Measurements from ENCODE around the gene LCT. TPM values are rescaled to one million over a fixed set of nuclear protein-coding genes. Genes with fewer than 3 reads are reported as not detected.

LCT gene
- total and polyA plus RNA-seq, 3 experiments from 2014 or later, result 0.29 to 0.48 TPM; not detected in 1

DNA sequence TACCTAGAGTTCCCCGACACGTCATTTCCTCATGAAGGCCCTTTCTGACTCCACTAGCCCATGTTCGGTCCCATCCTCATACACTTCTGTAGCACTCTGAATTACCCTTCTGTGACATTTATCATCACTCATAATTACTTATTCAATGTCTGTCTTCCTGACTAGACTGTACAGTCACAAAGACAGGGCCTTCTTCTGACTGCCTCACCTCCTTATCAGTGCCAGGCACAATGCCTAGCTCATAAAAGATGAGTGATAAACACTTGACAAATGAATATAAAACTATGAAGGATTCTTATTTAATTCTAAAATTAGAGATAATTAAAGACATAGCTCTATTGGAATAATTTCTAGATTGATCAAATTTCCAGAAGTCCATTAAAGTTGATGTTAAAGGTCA lies 96.8 kb downstream of the LCT start:
- H3K27ac Mint-ChIP-seq, result no peak overlapping the region
- DNase-seq, result no peak
- Histone ChIP-seq H3K27me3 (ENCODE audit: insufficient read depth, low read length, poor library complexity, severe bottlenecking) (no peaks in the 10 kb centered on the region), H3K27ac (ENCODE audit: low read depth, low read length) (no peak overlapping the region), H3K36me3 (ENCODE audit: insufficient read depth, low read length) (no peaks in the 10 kb centered on the region), H3K9me3 (ENCODE audit: low read length) (no peaks in the 10 kb centered on the region), H3K4me3 (ENCODE audit: low read length) (no peak overlapping the region), H3K4me1 (ENCODE audit: insufficient read depth, low read length) (peaks cover 25% of the 10 kb centered on the region)
- H3K36me3 Mint-ChIP-seq, result peaks cover 0 to 15% (median 2%) of the 10 kb centered on the region in 3 donors
- no peak overlapping the region for H3K4me3 Mint-ChIP-seq
- CTCF ChIA-PET, result interaction anchor here (1.5 kb wide), 1 partner anchor 16 kb away, joined by 4 read pairs; no protein-coding TSS in a partner anchor
- H3K27me3 Mint-ChIP-seq, result no peaks in the 10 kb centered on the region
- H3K9me3 Mint-ChIP-seq, result no peaks in the 10 kb centered on the region
- H3K4me1 Mint-ChIP-seq, result peaks cover 29 to 33% (median 32%) of the 10 kb centered on the region in 3 donors
- POLR2A ChIA-PET, result no interaction called here

Other genes with a start within 250 kb of the LCT start
- 10 to 100 TPM; 85.5 to 96.9 TPM for gene UBXN4, start 95.3 kb downstream of the LCT start, total RNA-seq
- 106 TPM for gene UBXN4, start 95.3 kb downstream of the LCT start, polyA plus RNA-seq
- 100 to 1,000 TPM; 175 to 178 TPM for gene MCM6, start 39.3 kb upstream of the LCT start, total RNA-seq
- 14.8 TPM for gene MCM6, start 39.3 kb upstream of the LCT start, polyA plus RNA-seq
- 100 to 1,000 TPM; 143 to 146 TPM for gene DARS1, start 148.4 kb upstream of the LCT start, total RNA-seq
- gene DARS1, start 148.4 kb upstream of the LCT start, polyA plus RNA-seq, result 102 TPM